Tibial nerve (tissue), 4 donors: ENCODE measurements around the gene SPEF2.

Experiments used
- CTCF ChIP-seq, 5 experiments: fragments of 200-600 bp in 3 of 5; fragments of 450-650 bp in 2 of 5; sonication (generic) in 3 of 5; IDR thresholded peaks; one replicate each; pipeline ENCODE4 v1.5.1; 2016 to 2019; ENCODE audit warnings: antibody characterized with exemption in 5 of 5, mild to moderate bottlenecking in 3 of 5, moderate library complexity in 2 of 5
- EP300 ChIP-seq, 2 donors: sonication (generic); formaldehyde crosslinking; IDR thresholded peaks; one replicate each; pipeline ENCODE4 v1.6.1; 2017; ENCODE audit warnings: antibody characterized with exemption in 2 of 2, mild to moderate bottlenecking in 1 of 2
- POLR2A ChIP-seq, 2 donors: fragments of 450-650 bp; IDR thresholded peaks; one replicate each; pipeline ENCODE4 v1.6.1; 2017; ENCODE audit warnings: antibody characterized with exemption in 2 of 2, mild to moderate bottlenecking in 2 of 2, moderate library complexity in 2 of 2

- no peak for TF ChIP-seq POLR2A (IDR thresholded peaks at IDR 0.05)
- TF ChIP-seq CTCF (IDR thresholded peaks at IDR 0.05): no peak
- no peak for TF ChIP-seq EP300 (IDR thresholded peaks at IDR 0.05)
These were observed 236.0 kb downstream of the SPEF2 start for GRCh38 chr5:35853631-35854030.
